Adrenal gland (tissue), 12 donors: ENCODE results near the gene CDKAL1. TPM values are rescaled to one million over a fixed set of nuclear protein-coding genes. Genes with fewer than 3 reads are reported as not detected.

Experiments used
- DNase-seq, 7 donors: peaks; one replicate each; pipeline ENCODE4 v3.0.0-alpha.2; 2019 to 2020
- H3K27ac ChIP-seq, 5 donors: fragments of 200-600 bp; sonication (generic) in 4 of 5; 1 replicate in 3 of 5; 2 replicates in 2 of 5; pipeline versions ENCODE4 v1.5.1 to v1.8.0; 2016 to 2020; ENCODE audit warnings: mild to moderate bottlenecking in 1 of 5
- H3K27me3 ChIP-seq: fragments of 200-600 bp; 2 replicates; pipeline ENCODE4 v1.8.0; 2021
- H3K36me3 ChIP-seq, 2 donors: fragments of 200-600 bp; replicated peaks in 1 of 2; 1 replicate in 1 of 2; 2 replicates in 1 of 2; pipeline versions ENCODE4 v1.5.1 to v1.8.0; 2018 to 2022
- H3K4me1 ChIP-seq, 2 donors: fragments of 200-600 bp; replicated peaks in 1 of 2; 1 replicate in 1 of 2; 2 replicates in 1 of 2; pipeline versions ENCODE4 v1.5.1 to v1.8.0; 2018 to 2021
- H3K4me3 ChIP-seq, 4 donors: fragments of 200-600 bp; sonication (generic) in 3 of 4; one replicate each; pipeline ENCODE4 v1.5.1; 2016 to 2018
- H3K9me3 ChIP-seq, 3 donors: fragments of 200-600 bp; sonication (generic) in 1 of 3; replicated peaks in 1 of 3; 1 replicate in 2 of 3; 2 replicates in 1 of 3; pipeline versions ENCODE4 v1.5.1 to v1.8.0; 2016 to 2021
- POLR2A ChIP-seq, 2 donors: fragments of 450-650 bp; IDR thresholded peaks; one replicate each; pipeline ENCODE4 v1.6.1; 2017; ENCODE audit warnings: antibody characterized with exemption in 2 of 2, mild to moderate bottlenecking in 2 of 2, moderate library complexity in 1 of 2
- WGBS, 4 donors: extraction: QIAGEN DNeasy Blood & Tissue Kit in 2 of 4; methylation state at CpG; one replicate each; pipeline versions ENCODE4 v1.1.5 to v1.1.7; 2013 to 2017; 5-methylcytosine and 5-hydroxymethylcytosine counted together
- intact Hi-C, 2 donors: fragments of 100-400 bp; cut with DNase I; formaldehyde crosslinking; loops; one replicate each; pipeline versions ENCODE4 v1.14.1 to v1.15.0; 2022 to 2023
- polyA plus RNA-seq, 3 donors: library from polyadenylated mRNA; stranded (reverse); fragments of 200-250 nt in 2 of 3; fragments of 350-450 nt in 1 of 3; fragmentation: Illumina TruSeq in 1 of 3; extraction: RNeasy Lipid Tissue Mini Kit (QIAGEN cat#74804) in 1 of 3; gene quantifications; one replicate each; pipeline ENCODE4 v1.2.3, GENCODE V29; 2013 to 2014
- total RNA-seq, 9 donors: library from RNA; depleted of rRNA in 4 of 9; stranded (reverse); fragments of >200 nt in 4 of 9; fragments of 120-200 nt in 1 of 9; fragmentation: NEBNext Ultra II Directional in 1 of 9; extraction: Animal tissue kit (Norgen Biotek cat#: 25700) in 1 of 9; gene quantifications; one replicate each; pipeline versions ENCODE4 v1.1.0 to v1.2.4, GENCODE V29; 2013 to 2023
- TF ChIP-seq, protein P1 (sequence below), 6 experiments: fragments of 450-650 bp in 4 of 6; fragments of 200-600 bp in 2 of 6; sonication (generic) in 1 of 6; IDR thresholded peaks; 1 replicate in 5 of 6; 2 replicates in 1 of 6; pipeline versions ENCODE4 v1.5.1 to v1.8.0; 2016 to 2021; ENCODE audit warnings: antibody characterized with exemption in 6 of 6, mild to moderate bottlenecking in 2 of 6, moderate library complexity in 1 of 6
- donor health status: healthy with polysubstance abuse.
- donor health status: Bipolar disorder and iron deficiency.
- donor health status: DM: yes; HTN: yes; CAD: no.
- donor health status: DM: no; HTN: no; CAD: no.
- donor health status: DM: no; HTN: no; CAD: no.
- donor health status: DM: yes; HTN: yes; CAD: no.

The CDKAL1 gene
- total and polyA plus RNA-seq, 12 donors: 3.9 to 21.1 (median 10.6) TPM

DNA sequence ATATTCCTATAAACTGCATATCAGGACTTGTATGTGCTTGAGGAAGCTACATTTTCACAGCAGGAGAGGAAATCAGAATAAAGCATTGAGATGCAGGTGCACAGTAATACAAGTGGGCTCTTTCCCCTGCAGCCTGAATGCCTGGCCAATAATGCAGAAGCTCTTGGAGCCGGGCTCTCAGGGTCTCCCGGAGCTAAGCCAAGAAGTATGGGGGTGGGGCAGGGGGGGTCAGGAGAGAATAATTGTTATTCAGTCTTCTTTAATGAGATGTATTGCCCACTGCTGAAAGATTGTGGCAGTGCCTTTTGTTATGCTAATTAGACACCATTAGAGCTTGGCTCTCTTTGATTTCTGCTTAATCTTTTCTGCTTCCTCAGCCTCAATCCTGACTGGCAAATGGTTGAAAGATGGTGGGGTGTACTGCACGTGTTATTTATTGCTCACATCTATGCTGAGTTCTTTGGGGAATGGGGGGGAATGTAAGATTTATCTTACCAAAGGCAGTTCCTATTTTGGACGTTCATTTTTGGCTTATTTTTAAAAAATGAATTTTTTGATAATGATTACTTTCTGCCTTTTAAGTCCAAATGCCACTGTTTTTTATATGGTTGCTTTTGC, 651.7 kb downstream of the CDKAL1 start:
- Histone ChIP-seq H3K9me3 (no peaks in the 10 kb centered on the region), H3K4me1 (no peaks in the 10 kb centered on the region), H3K4me3 (no peak overlapping the region), H3K27ac (no peak overlapping the region), H3K36me3 (no peaks in the 10 kb centered on the region), H3K27me3 (no peaks in the 10 kb centered on the region)
- DNase-seq: no peak
- TF ChIP-seq, protein P1, sequence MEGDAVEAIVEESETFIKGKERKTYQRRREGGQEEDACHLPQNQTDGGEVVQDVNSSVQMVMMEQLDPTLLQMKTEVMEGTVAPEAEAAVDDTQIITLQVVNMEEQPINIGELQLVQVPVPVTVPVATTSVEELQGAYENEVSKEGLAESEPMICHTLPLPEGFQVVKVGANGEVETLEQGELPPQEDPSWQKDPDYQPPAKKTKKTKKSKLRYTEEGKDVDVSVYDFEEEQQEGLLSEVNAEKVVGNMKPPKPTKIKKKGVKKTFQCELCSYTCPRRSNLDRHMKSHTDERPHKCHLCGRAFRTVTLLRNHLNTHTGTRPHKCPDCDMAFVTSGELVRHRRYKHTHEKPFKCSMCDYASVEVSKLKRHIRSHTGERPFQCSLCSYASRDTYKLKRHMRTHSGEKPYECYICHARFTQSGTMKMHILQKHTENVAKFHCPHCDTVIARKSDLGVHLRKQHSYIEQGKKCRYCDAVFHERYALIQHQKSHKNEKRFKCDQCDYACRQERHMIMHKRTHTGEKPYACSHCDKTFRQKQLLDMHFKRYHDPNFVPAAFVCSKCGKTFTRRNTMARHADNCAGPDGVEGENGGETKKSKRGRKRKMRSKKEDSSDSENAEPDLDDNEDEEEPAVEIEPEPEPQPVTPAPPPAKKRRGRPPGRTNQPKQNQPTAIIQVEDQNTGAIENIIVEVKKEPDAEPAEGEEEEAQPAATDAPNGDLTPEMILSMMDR (IDR thresholded peaks at IDR 0.05): no peak
- no peak for TF ChIP-seq POLR2A (IDR thresholded peaks at IDR 0.05)
- intact Hi-C loops: no loop called here
- WGBS, 4 donors: 58 to 73% (median 66%) methylated on average over 4 of the region's 4 CpGs

DNA sequence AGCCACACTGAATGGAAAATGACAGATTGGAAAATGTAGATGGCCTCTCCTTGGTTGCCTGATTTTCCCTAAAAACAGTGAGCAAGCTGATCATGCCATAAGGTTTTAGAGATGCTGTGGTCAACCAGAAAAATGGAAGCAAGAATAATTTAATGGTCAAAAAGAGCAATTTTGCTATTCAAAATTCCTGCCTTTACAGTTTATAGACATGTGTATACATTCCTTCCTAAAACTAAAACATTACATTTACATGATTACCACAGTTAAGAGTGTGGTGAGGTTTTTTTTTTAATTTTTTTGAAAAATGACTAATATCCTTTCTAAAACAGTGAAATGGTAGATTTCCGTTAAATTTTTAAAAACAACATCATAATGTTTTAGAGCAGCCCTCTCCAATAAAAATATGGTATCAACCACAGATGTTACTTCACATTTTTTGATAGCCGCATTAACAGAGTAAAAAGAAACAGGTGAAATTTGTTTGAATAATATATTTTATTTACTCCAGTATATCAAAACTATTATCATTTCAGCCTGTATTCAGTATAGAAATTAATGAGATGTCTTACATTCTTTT, 652.3 kb downstream of the CDKAL1 start:
- Histone ChIP-seq H3K4me3 (no peak overlapping the region), H3K9me3 (no peaks in the 10 kb centered on the region), H3K36me3 (no peaks in the 10 kb centered on the region), H3K27me3 (no peaks in the 10 kb centered on the region), H3K27ac (no peak overlapping the region), H3K4me1 (no peaks in the 10 kb centered on the region)
- DNase-seq: no peak
- intact Hi-C loops: no loop called here
- WGBS, 4 donors: 41 to 49% (median 48%) methylated on average over 2 of the region's 2 CpGs
- TF ChIP-seq, protein P1 (IDR thresholded peaks at IDR 0.05): no peak
- no peak for TF ChIP-seq POLR2A (IDR thresholded peaks at IDR 0.05)

DNA sequence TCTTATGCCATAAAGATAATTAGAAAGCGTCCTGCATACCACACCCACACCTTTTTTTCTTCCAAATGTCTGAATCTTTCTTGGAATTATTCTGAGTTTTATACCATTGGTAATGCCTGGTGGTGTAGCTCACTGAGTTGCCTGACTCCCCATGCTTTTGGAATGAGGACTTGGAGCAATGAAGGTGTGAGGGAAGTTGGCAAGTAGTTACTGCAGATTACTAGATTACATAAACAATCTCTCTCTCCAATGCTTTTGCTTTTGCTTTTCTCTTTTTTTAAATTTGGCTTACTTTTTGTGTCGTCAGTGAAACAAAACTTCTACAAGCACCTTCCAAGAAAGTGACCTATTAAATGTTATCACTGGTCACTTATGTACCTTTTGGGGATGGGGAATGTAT, 653.2 kb downstream of the CDKAL1 start:
- Histone ChIP-seq H3K4me3 (no peak overlapping the region), H3K27ac (no peak overlapping the region), H3K27me3 (no peaks in the 10 kb centered on the region), H3K4me1 (no peaks in the 10 kb centered on the region), H3K36me3 (no peaks in the 10 kb centered on the region), H3K9me3 (no peaks in the 10 kb centered on the region)
- intact Hi-C loops: no loop called here
- no peak for TF ChIP-seq POLR2A (IDR thresholded peaks at IDR 0.05)
- TF ChIP-seq, protein P1 (IDR thresholded peaks at IDR 0.05): no peak
- DNase-seq: no peak
- 89 to 98% (median 93%) methylated on average over 2 of the region's 2 CpGs for WGBS, 4 donors

DNA sequence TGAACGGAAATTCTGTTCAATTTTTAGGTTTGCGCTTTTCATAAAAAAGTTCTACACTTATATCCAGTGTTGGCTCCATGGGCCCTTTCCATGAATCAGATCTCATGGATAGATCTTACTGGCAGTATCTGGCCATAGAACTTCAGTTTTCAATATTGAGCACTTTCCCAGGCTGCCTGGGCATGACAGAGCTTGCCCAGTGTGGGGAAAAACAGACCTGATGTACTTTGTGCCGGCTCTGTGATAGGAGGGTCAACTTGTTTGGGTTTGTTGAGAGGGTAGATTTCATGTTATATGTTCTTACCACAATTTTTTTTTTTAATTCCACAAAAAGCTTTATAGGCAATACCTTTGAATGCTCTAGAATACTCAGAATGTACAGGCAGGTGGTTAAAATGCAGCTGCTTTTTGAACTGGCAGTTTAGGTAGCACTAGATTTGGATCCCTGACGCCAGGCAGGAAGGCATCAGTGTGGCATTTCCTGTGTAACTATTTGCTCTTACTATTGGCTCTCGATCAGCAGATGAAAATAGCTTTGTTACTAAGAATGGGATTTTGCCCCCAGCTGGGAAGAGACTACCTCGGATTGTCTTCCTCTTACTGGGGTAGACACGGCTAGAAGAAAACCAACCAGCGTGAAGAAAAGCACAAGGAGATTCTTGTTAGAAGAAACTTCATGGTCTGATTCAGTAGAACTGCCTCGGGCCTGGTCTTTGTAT, 654.4 kb downstream of the CDKAL1 start:
- no peak for DNase-seq
- Histone ChIP-seq H3K36me3 (no peaks in the 10 kb centered on the region), H3K27ac (no peak overlapping the region), H3K9me3 (no peaks in the 10 kb centered on the region), H3K4me3 (no peak overlapping the region), H3K27me3 (no peaks in the 10 kb centered on the region), H3K4me1 (no peaks in the 10 kb centered on the region)
- intact Hi-C loops: no loop called here
- WGBS, 4 donors: 77 to 85% (median 79%) methylated on average over 9 of the region's 9 CpGs
- TF ChIP-seq POLR2A (IDR thresholded peaks at IDR 0.05): no peak
- TF ChIP-seq, protein P1 (IDR thresholded peaks at IDR 0.05): no peak
